ENCODE data around the gene PRKCH.
"Not testable (repeated sequence)": the region's sequence is repeated elsewhere in the genome, so short reads cannot be mapped to it uniquely, and the experiment has no call there.

PRKCH gene

GRCh38 chr14:61451891-61452400 lies 130.6 kb downstream of the PRKCH start:
- DNase-seq (ENCODE audit: insufficient read length, low spot score) (no peak), FAIRE-seq (no peak)

GRCh38 chr14:61452452-61452851 lies 131.1 kb downstream of the PRKCH start:
- FAIRE-seq (no peak), DNase-seq (ENCODE audit: insufficient read length, low spot score) (no peak)

GRCh38 chr14:61453103-61453767 lies 131.9 kb downstream of the PRKCH start:
- no peak for FAIRE-seq

GRCh38 chr14:61454545-61454944 lies 133.2 kb downstream of the PRKCH start:
- no peak for FAIRE-seq
- DNase-seq (ENCODE audit: insufficient read length, low spot score): no peak

More at GRCh38 chr14:61453103-61453767, 131.9 kb downstream of the PRKCH start:
- DNase-seq (ENCODE audit: insufficient read length, low spot score): no peak

- DNase-seq (ENCODE audit: insufficient read length, low spot score) (no peak), FAIRE-seq (no peak)
Observed at GRCh38 chr14:61455351-61455750, 134.0 kb downstream of the PRKCH start.

- peak; percentile 93 for FAIRE-seq
- DNase-seq (ENCODE audit: insufficient read length, low spot score): peak; percentile 65
Observed at GRCh38 chr14:61456720-61457119, 135.3 kb downstream of the PRKCH start.

- DNase-seq (ENCODE audit: insufficient read length, low spot score) (no peak), FAIRE-seq (no peak)
Observed at GRCh38 chr14:61458766-61459165, 137.4 kb downstream of the PRKCH start.

- DNase-seq (ENCODE audit: insufficient read length, low spot score) (no peak), FAIRE-seq (no peak)
Observed at GRCh38 chr14:61459229-61459628, 137.8 kb downstream of the PRKCH start.

GRCh38 chr14:61460063-61460462 lies 138.7 kb downstream of the PRKCH start:
- FAIRE-seq (no peak), DNase-seq (ENCODE audit: insufficient read length, low spot score) (no peak)

- no peak for FAIRE-seq
- DNase-seq (ENCODE audit: insufficient read length, low spot score): no peak
Observed at GRCh38 chr14:61460718-61461611, 139.6 kb downstream of the PRKCH start.

- DNase-seq (ENCODE audit: insufficient read length, low spot score): no peak
- FAIRE-seq: peak; percentile 61
Observed at GRCh38 chr14:61461808-61462275, 140.5 kb downstream of the PRKCH start.

GRCh38 chr14:61462566-61463193 lies 141.3 kb downstream of the PRKCH start:
- DNase-seq (ENCODE audit: insufficient read length, low spot score): no peak
- FAIRE-seq: no peak

- no peak for FAIRE-seq
- no peak for DNase-seq (ENCODE audit: insufficient read length, low spot score)
Observed at GRCh38 chr14:61463664-61464285, 142.4 kb downstream of the PRKCH start.

- DNase-seq (ENCODE audit: insufficient read length, low spot score); FAIRE-seq: not testable (repeated sequence)
Observed at GRCh38 chr14:61464539-61465320, 143.4 kb downstream of the PRKCH start.

GRCh38 chr14:61466249-61466904 lies 145.0 kb downstream of the PRKCH start:
- no peak for FAIRE-seq
- no peak for DNase-seq (ENCODE audit: insufficient read length, low spot score)

GRCh38 chr14:61466905-61467280 lies 145.5 kb downstream of the PRKCH start:
- DNase-seq (ENCODE audit: insufficient read length, low spot score) (no peak), FAIRE-seq (no peak)

GRCh38 chr14:61467296-61467695 lies 145.9 kb downstream of the PRKCH start:
- DNase-seq (ENCODE audit: insufficient read length, low spot score): no peak
- FAIRE-seq: no peak

- no peak for FAIRE-seq
- DNase-seq (ENCODE audit: insufficient read length, low spot score): no peak
Observed at GRCh38 chr14:61468063-61468825, 146.9 kb downstream of the PRKCH start.

- no peak for DNase-seq (ENCODE audit: insufficient read length, low spot score)
- no peak for FAIRE-seq
Observed at GRCh38 chr14:61469781-61470180, 148.4 kb downstream of the PRKCH start.
